ENCODE results near the gene ACP7. TPM values are rescaled to one million over a fixed set of nuclear protein-coding genes. Genes with fewer than 3 reads are reported as not detected.
A peak's percentile ranks its signal among the peaks of the same experiment; 100 is the strongest.

ACP7 gene
- total RNA-seq, 1 donor from 2014 or later = not detected

GRCh38 chr19:39136225-39136940 is 52.2 kb downstream of the ACP7 start:
- ATAC-seq (no peak), DNase-seq (no peak)
- no peak for TF ChIP-seq CTCF (IDR thresholded peaks at IDR 0.05)
- peaks cover 66% of the 10 kb centered on the region for H3K4me1 ChIP-seq
- H3K27me3 ChIP-seq (ENCODE audit: low read depth) = no peaks in the 10 kb centered on the region
- intact Hi-C loops (cut with DNase I) = no loop called here
- H3K27ac ChIP-seq = peak overlapping the region; percentile 74
- peak overlapping the region; percentile 45 for H3K4me3 ChIP-seq
- H3K9me3 ChIP-seq = no peaks in the 10 kb centered on the region
- no peaks in the 10 kb centered on the region for H3K36me3 ChIP-seq

DNA sequence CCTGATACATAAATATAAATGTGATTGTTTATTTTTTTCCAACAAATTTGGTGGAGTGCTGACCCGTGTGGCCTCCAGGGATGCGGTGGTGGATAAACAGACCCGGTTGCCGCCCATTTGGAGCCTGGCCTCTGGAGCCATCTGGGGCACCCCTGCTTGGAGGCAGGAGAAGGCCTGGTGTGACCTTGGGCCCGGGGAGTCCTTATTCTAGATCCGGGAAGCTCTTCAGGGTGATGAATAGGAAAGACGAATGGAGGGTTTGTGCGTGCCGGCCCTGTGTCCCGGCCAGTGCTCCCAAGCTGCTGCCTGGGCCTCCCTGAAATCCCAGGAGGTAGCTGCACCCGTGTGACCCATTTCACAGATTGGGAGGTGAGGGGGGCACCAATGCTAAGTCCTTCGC is 53.0 kb downstream of the ACP7 start:
- Histone ChIP-seq H3K9me3 (no peaks in the 10 kb centered on the region), H3K36me3 (no peaks in the 10 kb centered on the region), H3K4me3 (peak overlapping the region; percentile 45), H3K4me1 (peaks cover 61% of the 10 kb centered on the region), H3K27me3 (ENCODE audit: low read depth) (no peaks in the 10 kb centered on the region), H3K27ac (peak overlapping the region; percentile 74)
- ATAC-seq = no peak
- intact Hi-C loops (cut with DNase I) = no loop called here
- TF ChIP-seq CTCF (IDR thresholded peaks at IDR 0.05) = no peak
- DNase-seq = no peak

- TF ChIP-seq CTCF (IDR thresholded peaks at IDR 0.05) = no peak
- H3K4me3 ChIP-seq = peak overlapping the region; percentile 30
- peaks cover 56% of the 10 kb centered on the region for H3K4me1 ChIP-seq
- DNase-seq (no peak), ATAC-seq (no peak)
- no peaks in the 10 kb centered on the region for H3K9me3 ChIP-seq
- H3K27me3 ChIP-seq (ENCODE audit: low read depth) = no peaks in the 10 kb centered on the region
- H3K36me3 ChIP-seq = no peaks in the 10 kb centered on the region
- peak overlapping the region; percentile 41 for H3K27ac ChIP-seq
- intact Hi-C loops (cut with DNase I) = no loop called here
These were observed 54.3 kb downstream of the ACP7 start for GRCh38 chr19:39138221-39139211.

- H3K4me3 ChIP-seq = peak overlapping the region; percentile 30
- no peaks in the 10 kb centered on the region for H3K27me3 ChIP-seq (ENCODE audit: low read depth)
- intact Hi-C loops (cut with DNase I) = no loop called here
- peaks cover 57% of the 10 kb centered on the region for H3K4me1 ChIP-seq
- no peaks in the 10 kb centered on the region for H3K36me3 ChIP-seq
- peak overlapping the region; percentile 41 for H3K27ac ChIP-seq
- TF ChIP-seq CTCF (IDR thresholded peaks at IDR 0.05) = no peak
- no peaks in the 10 kb centered on the region for H3K9me3 ChIP-seq
- ATAC-seq (peak in 1 of 2 donors; percentile 5), DNase-seq (no peak)
These were observed 55.2 kb downstream of the ACP7 start for GRCh38 chr19:39139305-39139874.

DNA sequence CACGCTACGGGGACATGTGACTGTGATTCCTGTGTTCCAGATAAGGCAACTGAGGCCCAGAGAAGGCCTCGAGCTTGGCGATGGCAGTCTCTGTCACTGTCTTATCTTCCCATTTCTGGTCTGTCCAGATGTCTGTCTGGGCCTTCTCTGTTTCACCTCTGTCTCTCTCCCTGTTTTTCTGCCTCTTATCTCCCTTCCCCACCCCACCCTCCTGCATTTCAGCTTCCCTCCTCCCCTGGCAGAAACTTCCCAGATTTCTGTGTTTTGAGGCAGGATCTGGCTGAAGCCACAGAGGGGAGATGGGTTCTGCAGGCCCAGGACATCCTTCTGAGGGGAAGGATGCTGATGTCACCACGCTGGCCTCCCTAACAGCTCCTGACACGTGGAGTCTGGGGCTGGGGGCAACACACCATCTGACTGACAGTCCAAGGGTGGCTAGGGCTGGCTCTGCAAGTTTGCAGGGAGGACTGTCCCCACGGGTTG is 55.8 kb downstream of the ACP7 start:
- H3K27me3 ChIP-seq (ENCODE audit: low read depth) = no peaks in the 10 kb centered on the region
- H3K27ac ChIP-seq = peak overlapping the region; percentile 41
- intact Hi-C loops (cut with DNase I) = no loop called here
- DNase-seq (no peak), ATAC-seq (no peak)
- no peaks in the 10 kb centered on the region for H3K36me3 ChIP-seq
- H3K4me1 ChIP-seq = peaks cover 63% of the 10 kb centered on the region
- no peak overlapping the region for H3K4me3 ChIP-seq
- no peak for TF ChIP-seq CTCF (IDR thresholded peaks at IDR 0.05)
- no peaks in the 10 kb centered on the region for H3K9me3 ChIP-seq
